Measurements from ENCODE around the gene SLC22A13.
"Not testable (repeated sequence)": the region's sequence is repeated elsewhere in the genome, so short reads cannot be mapped to it uniquely, and the experiment has no call there.

Gene SLC22A13

GRCh38 chr3:38264353-38264771, 1.2 kb upstream of the SLC22A13 start:
- no peak for DNase-seq (ENCODE audit: low read depth in 2 of 2)

DNA sequence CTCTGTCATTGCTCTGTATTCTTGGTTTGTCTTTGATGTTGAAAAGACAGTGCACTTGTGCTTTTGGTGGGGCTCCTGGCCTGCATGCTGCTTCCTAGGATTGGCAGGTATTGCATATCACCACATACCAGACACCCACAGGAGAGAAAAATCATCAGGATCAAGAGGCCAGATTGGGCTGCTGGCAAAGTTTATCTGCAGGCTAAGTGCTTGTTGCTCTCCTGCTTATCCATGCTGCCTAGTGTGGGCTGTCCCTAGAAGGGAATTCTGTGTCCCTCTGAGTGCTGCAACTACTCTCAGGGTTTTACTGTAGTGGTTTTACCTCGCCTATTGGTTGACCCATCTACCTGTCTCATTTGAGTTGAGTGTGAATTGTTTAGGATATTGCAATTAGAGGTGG, 833 bp upstream of the SLC22A13 start:
- DNase-seq (ENCODE audit: low read depth in 2 of 2) = no peak

- DNase-seq (ENCODE audit: low read depth in 2 of 2) = no peak
Observed at GRCh38 chr3:38266810-38267209, 1.2 kb downstream of the SLC22A13 start.

DNA sequence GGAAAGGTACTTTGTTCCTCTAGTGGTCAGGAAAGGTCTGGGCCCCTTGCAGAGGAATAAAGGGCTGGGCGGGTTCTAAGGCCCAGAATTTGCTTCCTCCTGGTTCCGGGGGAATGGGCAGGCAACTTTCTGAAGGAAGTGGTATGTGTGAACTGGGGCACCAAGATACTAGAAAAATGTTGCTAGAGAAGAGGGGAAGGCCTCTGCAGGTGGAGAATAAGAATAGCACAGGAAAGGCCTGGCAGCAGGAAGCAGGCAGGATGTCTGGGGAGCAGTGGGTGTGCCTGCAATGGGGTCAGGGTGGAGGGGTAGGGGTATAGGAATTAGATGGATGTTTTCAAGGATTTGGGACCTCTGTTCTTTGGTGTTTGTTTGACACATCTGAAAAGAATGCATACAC, 2.0 kb downstream of the SLC22A13 start:
- no peak for DNase-seq (ENCODE audit: low read depth in 2 of 2)

DNA sequence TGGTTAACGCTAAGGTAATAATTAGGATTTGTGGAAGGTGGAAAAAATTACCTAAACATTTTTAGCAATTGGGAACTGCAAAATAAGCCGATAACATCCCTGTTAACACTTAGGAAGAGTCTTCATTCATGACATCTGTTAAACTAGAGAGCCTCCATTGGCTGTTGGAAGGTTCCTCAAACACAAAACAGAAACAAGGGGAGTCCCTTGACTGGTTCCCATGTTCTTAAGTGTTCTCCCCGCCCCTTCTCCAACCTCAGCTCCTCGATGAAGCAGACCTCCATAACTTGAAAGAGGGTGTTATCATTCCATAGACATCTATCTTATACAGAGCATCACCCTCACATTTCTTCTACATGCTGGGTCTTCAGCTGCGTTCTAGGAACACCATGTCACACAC, 2.5 kb downstream of the SLC22A13 start:
- DNase-seq (ENCODE audit: low read depth in 2 of 2) = no peak

DNA sequence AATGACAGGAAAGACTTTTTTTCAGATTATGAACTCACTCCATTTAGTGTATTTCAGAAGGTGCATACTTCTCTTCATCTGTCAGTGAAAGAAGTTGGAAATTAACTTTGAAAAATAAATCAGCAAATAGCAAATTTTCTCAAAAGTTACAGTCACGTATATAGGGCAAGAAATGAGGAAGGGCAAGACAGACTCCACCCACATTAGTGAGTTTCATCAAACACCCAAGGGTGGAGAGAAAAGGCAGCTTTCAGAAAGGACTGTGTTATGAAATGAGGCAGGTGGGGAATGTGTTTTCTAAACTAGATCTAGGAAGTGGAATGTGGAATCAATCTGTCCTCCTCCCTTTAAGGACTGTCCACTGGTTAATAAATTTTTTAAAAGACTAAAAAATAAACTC, 2.9 kb downstream of the SLC22A13 start:
- DNase-seq (ENCODE audit: low read depth in 2 of 2) = no peak

DNA sequence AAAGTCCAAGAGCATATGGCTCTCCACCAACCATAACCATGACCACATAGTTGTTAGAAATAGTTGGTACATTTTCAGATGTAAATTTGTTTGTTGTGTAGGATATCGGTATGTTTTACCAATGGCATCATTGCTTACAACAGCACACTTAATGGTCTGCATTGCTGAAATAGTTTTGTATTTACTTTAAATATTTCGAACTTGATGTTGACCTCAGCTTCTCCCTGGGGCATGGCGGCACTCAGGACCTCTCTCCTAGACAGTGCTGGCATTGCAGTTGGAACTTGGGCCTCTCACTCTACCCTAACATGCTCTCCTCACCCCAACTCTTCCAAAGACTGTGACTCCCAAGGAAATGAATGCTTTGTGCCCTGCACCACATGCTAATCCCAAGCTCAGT, 5.0 kb downstream of the SLC22A13 start:
- no peak for DNase-seq (ENCODE audit: low read depth in 2 of 2)

DNA sequence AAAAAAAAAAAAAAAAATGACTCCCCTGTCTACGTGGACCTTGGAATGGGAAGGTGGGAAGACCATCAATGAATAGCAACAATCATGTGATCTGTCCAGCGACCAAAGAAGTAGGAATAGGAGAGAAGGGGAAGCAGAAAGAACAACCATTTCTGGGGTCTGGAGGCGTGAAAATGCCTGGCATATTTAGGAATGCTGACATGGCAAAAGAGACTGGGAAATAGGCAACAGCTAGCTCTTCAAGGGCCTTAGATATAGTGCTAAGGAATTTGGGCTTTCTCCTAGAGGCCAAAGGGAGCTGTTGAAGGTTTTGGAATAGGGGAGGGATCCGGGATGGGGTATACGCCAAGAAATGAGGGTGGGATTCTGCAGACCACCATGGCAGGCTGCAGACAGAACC, 5.9 kb downstream of the SLC22A13 start:
- no peak for DNase-seq (ENCODE audit: low read depth in 2 of 2)

DNA sequence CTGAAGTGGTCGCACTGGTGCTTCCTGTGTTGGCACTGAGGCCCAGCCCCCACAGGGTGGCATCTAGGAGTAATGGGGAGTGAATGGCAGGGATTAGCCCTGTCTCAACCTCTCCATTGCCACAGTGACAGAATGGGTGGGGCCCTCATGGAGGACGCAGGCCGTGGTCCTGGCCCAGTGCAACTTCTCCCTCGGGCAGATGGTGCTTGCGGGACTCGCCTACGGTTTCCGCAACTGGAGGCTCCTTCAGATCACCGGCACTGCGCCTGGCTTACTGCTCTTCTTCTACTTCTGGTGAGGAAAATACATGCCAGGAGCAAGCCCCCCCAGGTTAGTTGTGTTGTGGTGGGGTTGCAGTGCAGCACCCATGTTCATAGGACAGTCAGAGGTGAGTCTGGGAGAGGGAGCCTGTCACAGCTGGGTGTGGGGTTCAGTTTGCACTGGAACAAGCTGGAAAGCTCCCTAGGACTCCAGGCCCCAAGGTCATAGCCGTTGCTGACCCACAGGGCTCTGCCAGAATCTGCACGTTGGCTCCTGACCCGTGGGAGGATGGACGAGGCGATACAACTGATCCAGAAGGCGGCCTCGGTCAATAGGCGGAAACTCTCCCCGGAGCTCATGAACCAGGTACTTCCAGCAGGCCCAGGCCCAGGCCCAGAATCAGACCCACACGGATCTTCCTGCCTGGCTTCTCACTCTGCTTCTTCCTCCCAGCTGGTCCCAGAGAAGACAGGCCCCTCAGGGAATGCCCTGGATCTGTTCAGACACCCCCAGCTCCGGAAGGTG, 9.4 kb downstream of the SLC22A13 start:
- no peak for DNase-seq (ENCODE audit: low read depth in 2 of 2)

- no peak for DNase-seq (ENCODE audit: low read depth in 2 of 2)
Observed at GRCh38 chr3:38275658-38276057, 10.0 kb downstream of the SLC22A13 start.

GRCh38 chr3:38276081-38276916, 10.7 kb downstream of the SLC22A13 start:
- no peak for DNase-seq (ENCODE audit: low read depth in 2 of 2)

GRCh38 chr3:38276917-38277630, 11.5 kb downstream of the SLC22A13 start:
- no peak for DNase-seq (ENCODE audit: low read depth in 2 of 2)

DNA sequence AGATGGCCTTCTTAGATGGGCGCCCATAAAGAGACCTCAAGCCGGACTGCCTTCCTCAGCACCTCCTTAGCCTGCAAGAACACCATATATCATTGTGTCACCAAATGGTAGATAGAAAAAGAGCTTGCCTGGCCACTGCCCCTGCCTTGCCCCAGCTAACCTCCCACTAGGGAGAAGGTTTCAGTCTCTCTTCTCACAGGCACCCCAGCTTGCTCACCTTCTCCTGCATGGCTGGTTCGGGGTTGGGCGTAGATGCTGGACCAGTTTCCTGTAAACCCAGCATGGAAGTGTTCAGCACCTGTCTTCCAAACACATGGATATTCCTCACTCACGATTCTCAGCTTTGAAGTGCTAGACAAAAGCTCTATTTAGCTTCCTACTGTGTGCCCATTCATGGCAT, 13.2 kb downstream of the SLC22A13 start:
- no peak for DNase-seq (ENCODE audit: low read depth in 2 of 2)

DNA sequence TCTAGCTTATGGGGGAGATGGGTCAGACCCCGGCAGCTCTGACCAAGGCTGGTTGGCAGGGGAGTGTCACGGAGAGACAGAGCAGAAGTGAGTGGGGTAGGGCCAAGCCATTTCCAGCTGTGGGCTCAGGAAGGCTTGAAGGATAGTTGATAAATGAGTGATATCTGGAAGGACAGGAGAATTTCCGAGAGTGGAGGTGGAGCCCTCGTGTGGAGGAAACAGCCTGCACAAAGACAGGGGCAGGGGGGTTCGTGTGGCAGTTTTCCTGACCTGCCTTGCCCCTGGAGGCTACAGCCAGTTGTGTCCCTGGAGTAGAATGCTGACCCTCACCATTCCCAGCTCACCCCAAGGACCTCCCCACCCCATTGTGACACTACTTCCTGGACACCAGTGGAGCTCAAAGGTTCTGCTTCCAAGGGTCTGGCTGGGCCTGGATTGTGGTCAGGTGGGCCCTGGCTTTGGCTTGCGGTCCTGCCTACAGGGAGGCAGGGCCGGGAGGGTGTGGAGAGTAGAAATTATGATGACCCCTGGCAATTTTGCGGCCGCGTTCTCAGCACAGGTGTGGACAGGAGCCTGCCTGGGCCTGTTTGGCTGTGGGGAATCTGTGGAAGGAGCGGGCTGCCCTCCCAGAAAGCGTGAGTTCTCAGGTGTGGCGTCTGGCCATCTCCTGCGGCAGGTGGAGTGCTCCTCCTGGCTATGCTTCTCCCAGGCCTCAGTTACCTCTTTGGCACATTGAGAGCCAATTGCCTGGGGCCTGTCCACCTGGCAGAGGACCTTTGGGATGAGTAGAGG, 16.5 kb downstream of the SLC22A13 start, which contains the start of gene SLC22A14:
Gene SLC22A14 (plus strand): TSS at position 400 of the 792 bp plus-strand sequence. CDS start 23,733 bp downstream, outside the sequence.
- no peak for DNase-seq (ENCODE audit: low read depth in 2 of 2)

DNA sequence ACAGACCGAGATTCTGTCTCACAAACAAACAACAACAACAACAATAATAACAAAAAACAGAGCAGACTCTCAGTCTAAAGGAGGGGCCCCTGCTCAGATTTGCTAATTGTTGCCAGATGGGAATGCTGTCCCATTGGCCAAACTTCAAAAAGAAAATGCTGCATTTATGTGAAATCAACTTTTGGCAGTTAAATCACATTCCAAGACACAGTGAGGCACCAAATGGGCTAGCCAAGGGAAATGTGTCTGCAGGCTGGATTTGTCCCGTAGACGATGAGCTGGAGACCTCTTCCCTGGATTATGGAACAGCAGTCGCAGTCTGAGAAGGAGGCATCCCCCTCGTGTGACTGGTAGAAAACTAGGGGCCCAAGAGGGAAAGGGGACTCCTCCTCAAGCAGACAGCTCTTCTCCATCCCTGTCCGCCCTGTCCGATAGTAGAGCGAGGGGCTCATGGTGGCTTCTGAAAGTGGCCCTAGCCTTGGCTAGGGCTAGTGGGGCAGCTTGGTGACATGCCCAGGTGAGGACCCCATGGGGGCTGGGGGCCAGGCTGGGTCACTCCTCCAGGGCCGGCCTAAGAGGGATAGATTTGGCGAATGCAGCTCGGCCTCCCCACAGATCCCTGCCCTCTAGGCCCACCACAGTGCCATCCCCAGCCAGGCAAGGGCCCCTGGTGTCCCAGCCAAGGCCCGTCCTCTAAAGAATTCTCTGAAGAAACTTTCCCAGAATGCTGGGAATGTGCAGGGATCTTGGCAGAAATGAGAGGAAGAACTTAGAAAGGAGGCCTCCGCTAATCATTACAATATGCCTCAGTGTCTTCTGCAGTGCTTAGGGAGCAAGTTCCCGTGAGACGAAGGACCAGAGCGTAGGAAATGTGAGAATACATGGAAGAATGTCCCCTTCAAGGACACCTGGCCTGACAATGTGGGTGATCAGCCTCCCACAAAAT, 18.5 kb downstream of the SLC22A13 start:
- DNase-seq (ENCODE audit: low read depth in 2 of 2) = no peak

DNA sequence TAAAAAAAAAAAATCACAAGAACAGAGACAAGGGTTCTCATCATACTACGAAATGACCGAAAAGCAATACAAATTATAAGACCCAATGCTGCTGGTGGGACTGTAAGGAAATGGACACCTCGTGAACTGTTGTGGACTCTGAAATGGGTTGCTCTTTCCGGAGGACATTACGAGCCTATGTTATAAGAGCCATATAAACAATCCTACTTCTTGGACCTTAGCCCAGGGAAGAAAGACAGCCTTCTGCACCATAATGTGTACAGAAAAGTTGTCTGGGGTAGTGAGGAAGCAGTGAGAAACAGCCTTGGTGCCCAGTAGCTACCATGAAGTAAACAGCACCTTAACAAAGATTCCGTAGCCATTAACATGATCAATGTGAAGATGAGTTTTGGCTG, 19.1 kb downstream of the SLC22A13 start:
- no peak for DNase-seq (ENCODE audit: low read depth in 2 of 2)

DNA sequence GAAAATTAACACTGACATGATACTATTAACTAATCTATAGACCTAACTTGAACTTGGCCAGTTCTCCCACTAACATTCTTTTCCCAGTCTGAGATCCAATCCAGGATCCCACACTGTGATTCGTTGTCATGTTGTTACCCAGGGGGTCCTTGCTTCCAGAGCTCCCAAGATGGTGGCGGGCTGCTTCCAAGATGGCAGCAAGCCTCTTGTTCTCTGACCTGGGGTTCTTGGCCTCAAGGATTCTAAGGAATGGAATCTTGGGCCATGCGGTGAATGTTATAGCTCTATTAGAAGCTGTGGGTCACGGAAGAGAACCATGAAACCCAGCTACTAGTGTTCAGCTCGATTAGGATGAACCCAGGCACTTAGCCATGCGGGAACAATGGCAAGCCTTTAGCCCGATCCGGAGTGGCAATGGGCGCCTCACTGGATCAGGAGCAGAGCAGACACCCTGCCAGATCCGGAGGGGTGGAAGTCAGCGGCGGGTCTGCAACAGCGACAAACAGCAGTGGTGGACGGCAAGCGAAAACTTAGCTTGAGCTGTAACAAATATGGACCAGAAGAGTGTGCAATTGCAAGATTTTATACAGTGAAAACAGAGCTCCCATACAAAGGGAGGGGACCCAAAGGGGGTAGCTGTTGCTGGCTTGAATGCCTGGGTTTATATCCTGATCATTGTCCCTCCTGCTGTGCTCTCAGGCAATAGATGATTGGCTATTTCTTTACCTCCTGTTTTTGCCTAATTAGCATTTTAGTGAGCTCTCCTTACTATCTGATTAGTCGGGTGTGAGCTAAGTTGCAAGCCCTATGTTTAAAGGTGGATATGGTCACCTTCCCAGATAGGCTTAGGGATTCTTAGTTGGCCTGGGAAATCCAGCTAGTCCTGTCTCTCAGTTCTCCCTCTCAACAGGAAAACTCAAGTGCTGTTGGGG, 23.9 kb downstream of the SLC22A13 start:
- not testable (repeated sequence) for DNase-seq (ENCODE audit: low read depth in 2 of 2)

DNA sequence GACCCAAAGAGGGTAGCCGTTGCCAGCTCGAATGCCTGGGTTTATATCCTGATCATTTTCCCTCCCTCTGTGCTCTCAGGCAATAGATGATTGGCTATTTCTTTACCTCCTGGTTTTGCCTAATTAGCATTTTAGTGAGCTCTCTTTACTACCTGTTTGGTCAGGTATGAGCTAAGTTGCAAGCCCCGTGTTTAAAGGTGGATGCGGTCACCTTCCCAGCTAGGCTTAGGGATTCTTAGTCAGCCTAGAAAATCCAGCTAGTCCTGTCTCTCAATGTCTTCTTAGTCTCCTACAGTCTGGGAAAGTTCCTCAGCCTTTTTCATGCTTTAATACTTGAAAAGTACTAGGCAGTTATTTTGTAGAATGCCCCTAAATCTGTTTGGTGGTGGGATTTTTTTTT, 31.4 kb downstream of the SLC22A13 start:
- DNase-seq (ENCODE audit: low read depth in 2 of 2) = not testable (repeated sequence)

- DNase-seq (ENCODE audit: low read depth in 2 of 2) = no peak
Observed at GRCh38 chr3:38297537-38297936, 31.9 kb downstream of the SLC22A13 start.

Measured in activated CD4-positive, alpha-beta T cell treated with anti-CD3 and anti-CD28 coated beads for 24 hours (primary cell).